ENCODE results near the gene REEP6.
"Not testable (repeated sequence)": the region's sequence is repeated elsewhere in the genome, so short reads cannot be mapped to it uniquely, and the experiment has no call there.

The REEP6 gene

DNA sequence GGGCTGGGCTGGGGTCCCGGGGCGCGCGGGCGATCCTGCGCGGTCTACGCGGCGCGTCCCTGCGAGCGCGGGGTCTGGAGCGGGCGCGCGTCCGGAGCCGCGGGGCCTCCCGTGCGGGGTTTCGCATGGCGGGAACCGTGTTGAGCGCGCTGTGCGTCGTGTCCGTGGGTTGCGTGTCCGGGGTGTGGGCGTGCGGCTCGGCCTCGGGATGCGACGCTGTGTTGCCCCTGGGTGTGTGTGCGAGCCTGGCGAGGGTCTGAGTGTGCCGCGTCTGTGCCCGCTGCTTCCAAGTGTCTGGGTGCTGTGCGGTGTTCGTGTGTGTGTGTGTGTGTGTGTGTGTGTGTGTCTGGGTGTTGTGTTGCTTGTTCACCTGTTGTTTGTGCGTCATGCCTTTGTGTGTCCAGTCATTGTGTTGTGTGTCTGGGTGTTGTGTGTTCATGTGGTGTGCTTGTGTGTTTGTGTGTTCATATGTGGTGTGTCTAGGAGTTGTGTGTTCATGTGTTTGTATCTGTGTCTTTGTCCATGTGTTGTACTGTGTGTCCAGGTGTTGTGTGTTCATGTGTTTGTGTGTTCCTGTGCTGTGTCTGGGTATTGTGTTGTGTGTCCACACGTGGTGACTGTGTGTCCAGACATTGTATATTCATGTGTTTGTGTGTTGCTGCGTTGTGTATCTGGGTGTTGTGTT, 33.4 kb downstream of the REEP6 start:
- no peak for DNase-seq (ENCODE audit: low read depth in 2 of 2)

DNA sequence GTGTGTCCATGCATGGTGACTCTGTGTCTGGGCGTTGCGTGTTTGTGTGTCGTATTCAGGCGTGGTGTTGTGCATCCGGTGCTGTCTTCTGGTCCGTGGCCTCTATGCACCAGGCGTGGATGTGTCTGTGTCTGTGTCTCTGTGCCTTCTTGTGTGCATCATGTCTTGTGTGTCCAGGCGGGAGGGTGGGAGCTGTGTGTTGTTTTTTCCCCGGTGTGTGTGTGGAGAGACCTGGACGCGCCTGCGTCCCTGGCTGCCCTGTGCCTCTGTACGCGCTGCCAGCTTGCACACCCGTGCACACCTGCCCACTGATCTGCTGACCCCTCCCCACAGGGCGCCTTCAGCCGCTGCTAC, 34.0 kb downstream of the REEP6 start:
- DNase-seq (ENCODE audit: low read depth in 2 of 2) = no peak

DNA sequence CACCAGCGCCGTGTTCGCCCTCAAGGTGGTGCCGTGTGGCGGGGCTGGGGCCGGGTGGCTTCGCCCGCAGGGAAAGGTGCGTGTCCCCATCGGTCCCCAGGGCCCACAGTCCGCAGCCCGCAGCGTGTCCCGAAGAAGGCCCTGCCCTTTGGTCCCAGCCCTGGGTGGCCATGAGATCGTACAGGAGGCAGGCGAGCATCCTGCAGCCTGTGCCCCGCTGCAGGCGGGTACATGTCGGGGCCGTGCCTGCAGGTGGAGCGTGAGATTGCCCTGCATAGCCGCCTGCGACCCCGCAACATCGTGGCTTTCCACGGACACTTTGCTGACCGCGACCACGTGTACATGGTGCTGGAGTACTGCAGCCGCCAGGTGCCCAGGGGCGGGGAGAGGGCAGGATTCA, 34.4 kb downstream of the REEP6 start:
- DNase-seq (ENCODE audit: low read depth in 2 of 2) = no peak

DNA sequence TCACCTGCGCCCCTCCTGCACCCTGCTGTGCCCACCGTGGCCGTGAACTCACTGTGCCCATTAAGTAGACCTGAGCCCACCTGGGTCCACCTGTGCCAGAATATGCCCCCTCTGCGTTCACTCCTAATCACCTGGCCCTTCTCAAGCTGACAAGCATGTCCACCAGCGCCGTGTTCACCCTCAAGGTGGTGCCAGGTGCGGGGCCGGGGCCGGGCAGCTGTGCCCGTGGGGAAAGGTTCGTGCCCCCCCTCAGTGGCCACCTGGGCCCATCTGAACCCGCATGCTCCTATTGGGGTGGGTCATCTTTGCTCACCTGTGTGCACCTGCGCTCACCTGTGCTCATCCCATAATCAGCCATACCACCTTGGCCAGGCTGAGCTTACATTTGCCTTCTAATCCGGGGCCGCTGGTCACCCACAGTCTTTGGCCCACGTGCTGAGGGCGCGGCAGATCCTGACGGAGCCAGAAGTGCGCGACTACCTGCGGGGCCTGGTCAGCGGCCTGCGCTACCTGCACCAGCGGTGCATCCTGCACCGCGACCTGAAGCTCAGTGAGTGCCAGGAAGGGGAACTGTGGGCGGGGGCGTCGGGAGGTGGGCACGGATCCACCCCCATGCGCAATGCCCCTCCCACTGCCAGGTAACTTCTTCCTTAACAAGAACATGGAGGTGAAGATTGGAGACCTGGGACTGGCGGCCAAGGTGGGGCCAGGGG, 35.2 kb downstream of the REEP6 start:
- DNase-seq (ENCODE audit: low read depth in 2 of 2) = no peak

DNA sequence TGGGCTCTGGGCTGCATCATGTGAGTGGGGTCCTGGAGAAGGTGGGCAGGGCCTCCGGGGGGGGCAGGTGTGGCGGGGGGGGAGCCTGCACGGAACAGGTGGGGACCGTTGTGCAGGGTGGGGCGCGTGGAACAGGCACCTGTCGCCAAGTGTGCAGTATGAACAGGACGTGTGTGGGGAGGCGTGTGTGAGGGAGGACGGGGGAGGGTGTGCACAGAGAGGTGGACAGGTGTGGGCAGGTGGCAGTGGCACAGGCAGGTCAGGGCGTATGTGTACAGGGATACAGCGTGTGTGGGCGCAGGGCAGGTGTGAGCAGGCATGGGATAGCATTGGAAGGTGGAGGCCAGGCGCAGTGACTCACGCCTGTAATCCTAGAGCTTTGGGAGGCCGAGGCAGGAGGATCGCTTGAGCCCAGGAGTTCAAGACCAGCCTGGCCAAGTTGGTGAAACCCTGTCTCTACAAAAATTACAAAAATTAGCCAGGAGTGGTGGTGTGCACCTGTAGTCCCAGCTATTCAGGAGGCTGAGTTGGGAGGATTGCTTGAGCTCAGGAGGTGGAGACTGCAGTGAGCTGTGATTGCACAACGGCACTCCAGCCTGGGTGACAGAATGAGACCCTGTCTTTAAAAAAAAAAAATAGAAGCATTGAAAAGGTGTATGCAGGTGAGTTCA, 36.1 kb downstream of the REEP6 start:
- no peak for DNase-seq (ENCODE audit: low read depth in 2 of 2)

DNA sequence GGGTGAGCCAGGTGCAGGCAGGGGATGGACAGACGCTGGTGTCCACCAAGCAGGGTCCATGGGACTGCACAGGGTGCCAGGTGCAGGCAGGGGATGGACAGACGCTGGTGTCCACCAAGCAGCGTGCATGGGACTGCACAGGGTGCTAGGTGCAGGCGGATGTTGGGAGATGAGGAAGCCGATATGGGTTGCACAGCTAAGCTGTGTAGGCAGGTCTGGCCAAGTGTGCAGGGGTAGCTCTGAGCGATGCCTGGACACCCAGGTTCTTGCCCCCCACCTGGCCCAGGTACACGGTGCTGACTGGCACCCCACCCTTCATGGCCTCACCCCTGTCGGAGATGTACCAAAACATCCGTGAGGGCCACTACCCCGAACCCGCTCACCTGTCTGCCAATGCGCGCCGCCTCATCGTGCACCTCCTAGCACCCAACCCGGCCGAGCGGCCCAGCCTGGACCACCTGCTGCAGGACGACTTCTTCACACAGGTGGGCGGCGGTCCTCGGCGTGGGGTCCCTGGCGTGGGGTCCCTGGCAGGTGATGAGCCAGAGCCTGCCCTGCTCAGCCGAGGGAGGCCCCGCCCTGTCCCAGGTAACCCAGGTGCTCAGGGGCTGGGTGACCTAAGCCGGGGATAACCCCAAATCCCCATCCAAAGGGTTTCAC, 36.8 kb downstream of the REEP6 start:
- no peak for DNase-seq (ENCODE audit: low read depth in 2 of 2)

DNA sequence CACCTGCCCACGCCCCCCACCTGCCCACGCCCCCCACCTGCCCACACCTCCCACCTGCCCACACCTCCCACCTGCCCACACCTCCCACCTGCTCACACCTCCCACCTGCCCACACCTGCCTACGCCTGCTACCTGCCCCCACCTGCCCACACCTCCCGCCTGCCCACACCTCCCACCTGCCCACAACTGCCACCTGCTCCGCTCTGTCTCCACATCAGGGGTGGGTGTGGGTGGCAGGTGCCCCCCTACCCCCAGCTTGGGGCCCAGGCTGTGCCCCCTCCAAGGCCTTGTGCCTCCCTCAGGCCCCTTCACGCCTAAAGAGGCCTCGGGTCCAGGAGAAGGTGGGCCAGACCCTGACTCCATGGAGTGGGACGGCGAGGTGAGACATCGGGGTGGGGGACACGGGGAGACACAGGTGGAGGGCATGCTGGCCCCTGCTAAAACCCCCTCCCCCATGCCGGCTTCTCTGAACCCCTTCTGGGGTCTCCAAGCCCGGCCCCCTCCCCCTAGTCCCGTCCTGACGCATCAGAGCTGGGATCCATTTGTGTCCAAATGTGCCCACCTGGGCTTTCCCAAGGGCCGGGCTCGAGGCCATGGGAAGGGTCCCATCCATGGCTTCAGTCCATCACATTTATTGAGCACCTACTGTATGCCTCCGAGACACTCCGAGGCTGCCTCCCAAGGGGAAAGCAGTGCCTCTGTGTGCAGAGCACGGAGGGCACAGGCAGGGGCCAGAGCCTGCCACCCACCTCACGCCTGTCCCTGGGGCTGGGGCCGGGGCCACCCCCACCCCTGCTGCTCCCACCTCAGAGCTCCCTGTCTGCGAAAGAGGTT, 37.8 kb downstream of the REEP6 start:
- DNase-seq (ENCODE audit: low read depth in 2 of 2) = no peak

DNA sequence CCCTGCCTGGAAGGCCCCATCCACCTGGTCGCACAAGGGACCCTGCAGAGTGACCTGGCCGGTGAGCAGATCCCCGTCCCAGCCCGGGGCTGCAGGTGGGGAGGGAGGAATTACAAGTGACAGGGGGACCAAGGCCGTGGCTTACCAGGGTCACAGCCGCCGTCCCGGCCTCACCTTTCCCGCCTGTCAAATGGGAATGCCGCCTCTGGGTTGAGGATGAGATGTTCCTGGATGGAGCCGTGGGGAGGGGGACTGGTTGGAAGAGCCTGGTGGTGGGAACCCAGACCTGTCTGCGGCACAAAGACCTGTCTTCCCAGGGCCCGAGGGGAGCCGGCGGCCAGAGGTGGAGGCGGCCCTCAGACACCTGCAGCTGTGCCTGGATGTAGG, 38.4 kb downstream of the REEP6 start:
- no peak for DNase-seq (ENCODE audit: low read depth in 2 of 2)

DNA sequence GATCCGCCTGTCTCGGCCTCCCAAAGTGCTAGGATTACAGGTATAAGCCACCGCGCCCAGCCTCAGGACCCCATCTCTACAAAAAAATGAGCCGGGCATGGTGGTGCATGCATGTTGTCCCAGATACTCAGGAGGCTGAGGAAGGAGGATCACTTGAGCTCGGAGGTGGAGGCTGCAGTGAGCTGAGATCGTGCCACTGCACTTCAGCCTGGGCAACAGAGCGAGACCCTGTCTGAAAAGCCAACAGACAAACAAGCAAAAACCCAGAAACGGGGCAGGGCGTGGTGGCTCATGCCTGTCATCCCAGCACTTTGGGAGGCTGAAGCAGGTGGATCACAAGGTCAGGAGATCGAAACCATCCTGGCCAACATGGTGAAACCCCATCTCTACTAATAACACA, 39.9 kb downstream of the REEP6 start:
- not testable (repeated sequence) for DNase-seq (ENCODE audit: low read depth in 2 of 2)

DNA sequence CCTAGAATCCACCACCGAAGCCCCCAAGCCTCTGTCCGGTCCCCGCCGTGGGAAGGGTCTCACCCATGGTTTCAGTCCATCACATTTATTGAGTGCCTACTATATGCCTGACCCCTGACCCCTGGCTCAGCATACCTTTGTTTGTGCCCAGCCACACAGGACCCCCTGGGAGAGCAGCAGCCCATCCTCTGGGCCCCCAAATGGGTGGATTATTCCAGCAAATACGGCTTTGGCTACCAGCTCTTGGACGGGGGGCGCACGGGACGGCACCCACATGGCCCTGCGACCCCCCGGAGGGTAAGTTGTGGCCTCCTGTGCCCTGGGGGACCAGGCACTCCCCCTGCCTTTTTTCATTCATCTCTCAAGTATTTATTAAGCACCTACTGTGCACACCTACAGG, 40.6 kb downstream of the REEP6 start:
- no peak for DNase-seq (ENCODE audit: low read depth in 2 of 2)

DNA sequence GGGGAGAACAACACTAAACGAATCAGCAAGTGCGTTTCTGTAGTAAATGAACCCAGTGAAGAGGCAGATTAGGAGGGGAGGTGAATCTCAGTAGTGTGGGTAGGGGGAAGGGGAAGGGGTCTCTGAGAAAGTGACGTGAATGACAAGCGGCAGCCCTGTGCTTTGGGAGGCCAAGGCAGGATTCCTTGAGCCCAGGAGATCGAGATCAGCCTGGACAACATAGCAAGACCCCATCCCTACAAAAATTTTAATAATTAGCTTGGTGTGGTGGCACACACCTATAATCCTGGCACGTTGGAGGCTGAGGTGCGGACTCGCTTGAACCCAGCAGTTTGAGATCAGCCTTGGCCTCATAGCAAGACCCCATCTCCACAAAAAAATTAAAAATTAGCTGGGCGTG, 41.0 kb downstream of the REEP6 start:
- DNase-seq (ENCODE audit: low read depth in 2 of 2) = no peak

DNA sequence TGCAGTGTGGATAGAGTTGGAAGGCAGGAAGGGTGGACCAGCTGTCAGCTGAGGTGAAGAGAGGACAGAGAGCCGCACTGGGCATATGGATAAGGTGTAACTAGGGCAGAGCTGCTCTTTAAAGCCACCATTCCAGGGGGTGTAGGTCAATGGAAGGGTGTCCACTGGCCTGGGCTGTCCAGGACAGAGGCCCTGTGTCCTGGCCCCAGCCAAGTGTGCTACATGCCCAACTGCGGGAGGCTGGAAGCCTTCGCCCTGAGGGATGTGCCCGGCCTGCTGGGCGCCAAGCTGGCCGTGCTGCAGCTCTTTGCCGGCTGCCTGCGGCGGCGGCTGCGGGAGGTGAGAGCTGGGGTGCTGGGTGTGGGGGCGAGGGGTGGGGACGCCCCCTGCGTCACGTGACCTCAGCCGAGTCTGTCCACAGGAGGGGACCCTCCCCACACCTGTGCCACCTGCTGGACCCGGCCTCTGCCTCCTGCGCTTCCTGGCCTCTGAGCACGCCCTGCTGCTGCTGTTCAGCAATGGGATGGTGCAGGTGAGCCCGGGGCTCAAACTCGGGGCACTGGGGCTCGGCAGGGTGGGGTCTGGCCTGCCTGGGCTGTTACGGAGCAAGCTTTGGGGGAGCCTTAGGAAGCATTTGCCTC, 42.6 kb downstream of the REEP6 start:
- no peak for DNase-seq (ENCODE audit: low read depth in 2 of 2)

DNA sequence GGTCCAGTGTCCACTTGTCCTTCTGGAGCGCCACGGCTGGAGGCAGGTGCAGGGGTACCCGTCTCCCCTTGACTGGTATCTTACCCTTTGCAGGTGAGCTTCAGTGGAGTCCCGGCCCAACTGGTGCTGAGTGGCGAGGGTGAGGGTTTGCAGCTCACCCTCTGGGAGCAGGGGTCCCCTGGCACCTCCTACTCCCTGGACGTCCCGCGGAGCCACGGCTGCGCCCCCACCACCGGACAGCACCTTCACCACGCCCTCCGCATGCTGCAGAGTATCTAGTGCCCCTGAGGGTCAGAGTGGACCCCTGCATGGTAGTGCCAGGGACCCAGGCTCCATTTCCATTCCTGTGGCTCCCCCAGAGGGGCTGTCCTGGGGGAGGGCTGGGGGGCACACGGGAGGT, 44.0 kb downstream of the REEP6 start:
- no peak for DNase-seq (ENCODE audit: low read depth in 2 of 2)

DNA sequence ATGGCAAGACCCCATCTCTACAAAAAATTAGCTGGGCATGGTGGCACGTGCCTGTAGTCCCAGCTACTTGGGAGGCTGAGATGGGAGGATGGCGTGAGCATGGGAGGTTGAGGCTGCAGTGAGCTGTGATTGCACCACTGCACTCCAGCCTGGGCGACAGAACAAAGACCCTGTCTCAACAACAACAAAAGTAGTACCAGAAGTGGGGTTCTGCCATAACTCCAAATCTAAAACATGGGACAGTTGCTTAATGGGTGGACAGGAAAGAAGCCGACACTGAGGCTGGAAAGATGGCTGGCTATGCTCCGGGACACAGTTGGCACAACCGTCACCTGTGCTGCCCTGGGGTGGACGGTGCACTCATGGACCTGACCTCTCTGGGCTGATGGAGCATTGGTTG, 44.7 kb downstream of the REEP6 start:
- DNase-seq (ENCODE audit: low read depth in 2 of 2) = not testable (repeated sequence)

DNA sequence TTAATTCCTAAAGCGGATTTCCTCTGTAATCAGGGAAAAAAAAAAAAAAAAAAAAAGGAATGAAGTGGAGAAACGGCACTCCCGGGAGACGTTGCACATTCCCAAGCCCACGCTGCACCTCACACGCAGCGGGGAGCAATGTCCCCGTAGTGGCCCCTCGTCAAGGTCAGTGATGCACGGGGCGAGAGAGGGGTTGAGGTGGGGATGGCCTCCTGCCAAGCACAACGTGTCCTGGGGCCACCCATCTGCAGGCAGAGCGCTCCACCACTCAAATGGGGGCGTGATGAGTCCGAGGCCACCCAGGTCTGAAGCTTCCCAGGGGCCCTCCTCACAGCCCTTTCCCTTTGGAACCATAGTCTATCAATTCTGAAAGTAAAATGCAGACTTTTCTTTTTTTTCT, 48.0 kb downstream of the REEP6 start:
- DNase-seq (ENCODE audit: low read depth in 2 of 2) = no peak

DNA sequence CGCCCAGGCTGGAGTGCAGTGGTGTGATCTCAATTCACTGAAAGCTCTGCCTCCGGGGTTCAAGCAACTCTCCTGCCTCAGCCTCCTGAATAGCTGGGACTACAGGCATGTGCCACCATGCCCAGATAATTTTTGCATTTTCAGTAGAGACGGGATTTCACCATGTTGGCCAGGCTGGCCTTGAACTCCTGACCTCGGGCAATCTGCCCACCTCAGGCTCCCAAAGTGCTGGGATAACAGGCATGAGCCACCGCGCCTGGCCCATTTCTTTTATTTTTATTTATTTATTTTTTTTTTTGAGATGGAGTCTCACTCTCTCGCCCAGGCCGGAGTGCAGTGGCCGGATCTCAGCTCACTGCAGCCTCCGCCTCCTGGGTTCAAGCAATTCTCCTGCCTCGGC, 48.8 kb downstream of the REEP6 start:
- not testable (repeated sequence) for DNase-seq (ENCODE audit: low read depth in 2 of 2)

DNA sequence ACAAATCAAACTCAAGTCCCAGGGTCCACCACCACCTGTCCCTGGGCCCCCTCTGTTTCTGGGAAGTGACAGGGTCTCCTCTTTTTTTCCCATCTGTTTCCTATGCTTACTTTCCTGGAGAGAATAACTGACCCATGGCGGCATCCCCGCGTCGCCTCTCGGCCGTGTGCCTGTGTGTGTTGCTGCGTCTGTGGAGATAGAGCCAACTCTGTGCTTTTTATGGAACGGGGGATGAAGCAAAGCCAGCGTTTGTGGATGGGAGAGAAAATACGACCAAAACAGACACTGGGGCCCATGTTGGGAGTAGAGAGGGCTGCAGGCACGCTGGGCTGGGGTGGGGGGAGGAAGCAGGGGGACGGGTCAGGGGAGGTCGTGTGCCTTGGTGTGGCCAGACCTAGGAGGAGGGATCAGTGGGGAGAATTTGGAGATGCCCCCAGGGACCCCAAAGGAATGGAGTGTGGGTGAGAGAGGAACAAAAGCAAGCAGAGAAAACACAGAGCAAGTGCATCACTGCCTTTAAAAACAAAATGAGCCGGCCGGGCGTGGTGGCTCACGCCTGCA, 49.5 kb downstream of the REEP6 start:
- DNase-seq (ENCODE audit: low read depth in 2 of 2) = no peak

Data from fibroblast of skin of left quadriceps (primary cell).